Fibroblast of the conjunctiva (primary cell): ENCODE measurements around the gene CD247.

ENCODE experiments used
- DNase-seq: peaks from one replicate; pipeline ENCODE4 v3.0.0-alpha.2; 2010; ENCODE audit warnings: low read depth

CD247 gene

GRCh38 chr1:167489571-167490340, 28.6 kb downstream of the CD247 start:
- no peak for DNase-seq

GRCh38 chr1:167488786-167489185, 29.5 kb downstream of the CD247 start:
- DNase-seq: no peak

- DNase-seq: no peak
These were observed 30.7 kb downstream of the CD247 start for GRCh38 chr1:167487614-167488013.

GRCh38 chr1:167486090-167486824, 32.1 kb downstream of the CD247 start:
- no peak for DNase-seq

- no peak for DNase-seq
These were observed 33.4 kb downstream of the CD247 start for GRCh38 chr1:167484726-167485502.

- no peak for DNase-seq
These were observed 34.5 kb downstream of the CD247 start for GRCh38 chr1:167483790-167484189.

- DNase-seq: no peak
These were observed 36.1 kb downstream of the CD247 start for GRCh38 chr1:167482184-167482583.

GRCh38 chr1:167479331-167479979, 38.9 kb downstream of the CD247 start:
- no peak for DNase-seq

GRCh38 chr1:167477986-167478385, 40.3 kb downstream of the CD247 start:
- no peak for DNase-seq

- DNase-seq: no peak
These were observed 42.3 kb downstream of the CD247 start for GRCh38 chr1:167476061-167476460.

- DNase-seq: no peak
These were observed 44.1 kb downstream of the CD247 start for GRCh38 chr1:167474191-167474641.

GRCh38 chr1:167473761-167474160, 44.6 kb downstream of the CD247 start:
- no peak for DNase-seq

- no peak for DNase-seq
These were observed 45.4 kb downstream of the CD247 start for GRCh38 chr1:167472752-167473521.

GRCh38 chr1:167471568-167471967, 46.8 kb downstream of the CD247 start:
- no peak for DNase-seq

GRCh38 chr1:167469280-167469965, 48.9 kb downstream of the CD247 start:
- DNase-seq: no peak

- no peak for DNase-seq
These were observed 50.6 kb downstream of the CD247 start for GRCh38 chr1:167467752-167468151.

- DNase-seq: no peak
These were observed 51.1 kb downstream of the CD247 start for GRCh38 chr1:167467126-167467710.

GRCh38 chr1:167465743-167466142, 52.6 kb downstream of the CD247 start:
- no peak for DNase-seq

GRCh38 chr1:167465018-167465417, 53.3 kb downstream of the CD247 start:
- no peak for DNase-seq

- DNase-seq: no peak
These were observed 54.3 kb downstream of the CD247 start for GRCh38 chr1:167463875-167464575.
